ENCODE data around the gene TRIM31. TPM values are rescaled to one million over a fixed set of nuclear protein-coding genes. Genes with fewer than 3 reads are reported as not detected.

TRIM31 gene
- total RNA-seq, 4 donors from 2014 or later: not detected

DNA sequence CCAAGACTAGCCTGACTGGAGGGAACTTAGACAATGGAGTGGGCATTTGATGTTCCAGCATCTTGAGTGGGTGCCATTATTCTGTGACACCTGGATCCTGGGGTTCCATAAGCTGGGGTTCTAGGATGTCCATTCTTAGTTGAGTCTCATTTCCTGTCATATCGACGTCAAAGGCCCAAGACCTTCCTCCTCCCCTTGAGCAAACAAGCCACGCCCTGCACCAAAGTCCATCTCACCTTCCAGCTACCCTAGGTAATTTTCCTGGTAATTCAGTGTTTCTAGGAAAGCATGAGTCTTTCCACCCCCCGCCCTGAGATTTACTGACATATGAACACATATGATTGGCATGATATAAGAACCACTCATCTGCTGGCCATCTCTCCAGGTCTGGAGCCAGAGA lies 22.9 kb upstream of the TRIM31 start, which contains the start of gene TRIM40:
Gene TRIM40, plus strand, starts transcription at position 384 of the 400 bp plus-strand sequence. CDS start 897 bp downstream, outside the sequence.
- ATAC-seq (ENCODE audit: low FRiP score): no peak

DNA sequence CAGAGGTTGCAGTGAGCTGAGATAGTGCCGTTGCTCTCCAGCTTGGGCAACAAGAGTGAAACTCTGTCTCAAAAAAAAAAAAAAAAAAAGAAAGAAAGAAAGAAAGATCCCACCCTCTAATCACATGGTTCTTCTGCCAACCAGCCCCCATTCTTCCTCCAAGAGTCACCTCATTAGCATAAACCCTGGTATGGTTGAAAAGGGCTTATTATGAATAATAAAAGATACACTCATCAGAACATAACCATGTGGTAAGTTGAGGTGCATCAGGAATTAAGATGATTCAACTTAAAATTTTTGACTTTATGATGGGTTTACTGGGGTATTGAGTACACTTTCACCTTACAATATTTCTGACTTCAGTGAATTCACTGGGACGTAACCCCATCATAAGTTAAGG lies 22.3 kb upstream of the TRIM31 start:
- no peak for ATAC-seq (ENCODE audit: low FRiP score)
- TF ChIP-seq, protein P1, sequence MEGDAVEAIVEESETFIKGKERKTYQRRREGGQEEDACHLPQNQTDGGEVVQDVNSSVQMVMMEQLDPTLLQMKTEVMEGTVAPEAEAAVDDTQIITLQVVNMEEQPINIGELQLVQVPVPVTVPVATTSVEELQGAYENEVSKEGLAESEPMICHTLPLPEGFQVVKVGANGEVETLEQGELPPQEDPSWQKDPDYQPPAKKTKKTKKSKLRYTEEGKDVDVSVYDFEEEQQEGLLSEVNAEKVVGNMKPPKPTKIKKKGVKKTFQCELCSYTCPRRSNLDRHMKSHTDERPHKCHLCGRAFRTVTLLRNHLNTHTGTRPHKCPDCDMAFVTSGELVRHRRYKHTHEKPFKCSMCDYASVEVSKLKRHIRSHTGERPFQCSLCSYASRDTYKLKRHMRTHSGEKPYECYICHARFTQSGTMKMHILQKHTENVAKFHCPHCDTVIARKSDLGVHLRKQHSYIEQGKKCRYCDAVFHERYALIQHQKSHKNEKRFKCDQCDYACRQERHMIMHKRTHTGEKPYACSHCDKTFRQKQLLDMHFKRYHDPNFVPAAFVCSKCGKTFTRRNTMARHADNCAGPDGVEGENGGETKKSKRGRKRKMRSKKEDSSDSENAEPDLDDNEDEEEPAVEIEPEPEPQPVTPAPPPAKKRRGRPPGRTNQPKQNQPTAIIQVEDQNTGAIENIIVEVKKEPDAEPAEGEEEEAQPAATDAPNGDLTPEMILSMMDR (IDR thresholded peaks at IDR 0.05): no peak

More for the DNA sequence above, 22.9 kb upstream of the TRIM31 start, which contains the start of gene TRIM40:
- no peak for DNase-seq (ENCODE audit: low spot score)
- TF ChIP-seq, protein P1 (IDR thresholded peaks at IDR 0.05): no peak

DNA sequence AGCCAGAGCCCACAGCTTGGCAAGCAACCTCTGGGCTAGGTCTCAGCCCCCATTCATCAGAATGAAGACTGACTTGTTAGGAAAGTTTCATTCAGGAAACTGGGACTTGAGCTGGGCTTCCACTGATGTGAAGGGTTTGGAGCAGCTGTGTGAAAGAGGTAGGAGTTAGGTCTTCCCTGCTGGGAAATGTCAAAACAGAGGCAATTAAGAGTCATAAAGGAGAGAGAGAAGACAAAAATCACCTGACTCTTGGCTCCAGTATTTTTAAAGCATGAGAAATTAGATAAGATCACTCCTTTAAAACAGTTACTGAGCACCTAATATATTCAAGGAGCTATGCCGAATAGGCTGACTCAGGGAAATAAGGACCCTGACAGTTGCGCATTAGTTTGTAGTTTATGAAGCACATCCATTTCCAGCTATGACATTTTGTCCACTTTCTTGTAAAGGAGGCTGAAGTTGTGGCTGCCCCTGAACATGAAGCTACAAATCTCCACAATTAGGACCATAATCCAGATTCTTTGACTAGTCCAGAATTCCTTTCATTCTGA lies 19.1 kb upstream of the TRIM31 start:
- TF ChIP-seq, protein P1 (IDR thresholded peaks at IDR 0.05): no peak
- DNase-seq (ENCODE audit: low spot score) (no peak), ATAC-seq (ENCODE audit: low FRiP score) (no peak)

More for the DNA sequence above, 22.3 kb upstream of the TRIM31 start:
- DNase-seq (ENCODE audit: low spot score): no peak

DNA sequence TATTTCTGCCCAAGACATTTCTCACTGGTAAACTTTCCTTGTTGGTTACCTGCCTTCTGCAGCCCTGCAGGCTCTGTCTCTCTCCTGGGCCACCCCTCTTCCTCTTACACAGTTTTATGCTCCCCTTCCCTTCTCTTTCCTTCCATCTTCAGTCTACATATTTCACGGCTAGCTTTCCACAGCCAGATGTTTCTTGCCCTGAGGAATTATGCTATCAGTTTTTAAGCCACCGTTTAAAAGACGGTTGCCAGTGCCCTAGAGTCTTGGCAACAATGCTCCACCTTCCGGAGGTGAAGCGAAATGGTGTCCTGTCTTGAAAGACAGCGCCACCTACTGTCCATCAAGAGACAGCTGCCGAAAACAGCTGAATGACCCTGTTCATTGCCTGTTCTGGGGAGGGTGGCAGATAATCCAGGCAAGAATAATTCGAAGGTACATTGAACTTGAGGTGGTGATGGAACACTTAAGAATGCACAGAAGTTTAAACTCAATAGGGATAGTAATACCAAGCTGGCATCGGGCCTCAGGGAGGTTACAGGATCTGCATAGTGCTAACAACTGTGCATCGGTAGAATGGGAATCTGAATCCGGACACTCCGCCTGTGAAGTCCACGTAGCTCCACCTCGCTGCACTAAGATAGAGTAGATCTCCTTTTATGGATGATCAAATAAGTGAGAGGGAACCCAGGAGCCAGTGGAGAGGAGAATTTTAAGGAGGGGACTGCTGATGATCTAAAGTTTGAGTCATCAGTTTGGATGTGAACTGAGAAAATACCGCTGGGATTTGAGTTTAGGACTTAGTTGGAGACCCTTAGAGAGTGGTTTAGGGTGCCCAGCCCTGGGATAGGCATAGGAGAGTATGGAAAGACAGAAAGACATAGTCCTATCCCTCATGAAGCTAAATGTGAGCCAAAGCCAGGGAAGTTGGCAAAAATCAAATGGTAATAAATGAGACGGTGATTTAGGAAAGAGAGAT lies 18.3 kb upstream of the TRIM31 start:
- TF ChIP-seq, protein P1 (IDR thresholded peaks at IDR 0.05): peak in 1 of 3 donors; percentile 10
- ATAC-seq (ENCODE audit: low FRiP score) (peak; percentile 87), DNase-seq (ENCODE audit: low spot score) (no peak)

DNA sequence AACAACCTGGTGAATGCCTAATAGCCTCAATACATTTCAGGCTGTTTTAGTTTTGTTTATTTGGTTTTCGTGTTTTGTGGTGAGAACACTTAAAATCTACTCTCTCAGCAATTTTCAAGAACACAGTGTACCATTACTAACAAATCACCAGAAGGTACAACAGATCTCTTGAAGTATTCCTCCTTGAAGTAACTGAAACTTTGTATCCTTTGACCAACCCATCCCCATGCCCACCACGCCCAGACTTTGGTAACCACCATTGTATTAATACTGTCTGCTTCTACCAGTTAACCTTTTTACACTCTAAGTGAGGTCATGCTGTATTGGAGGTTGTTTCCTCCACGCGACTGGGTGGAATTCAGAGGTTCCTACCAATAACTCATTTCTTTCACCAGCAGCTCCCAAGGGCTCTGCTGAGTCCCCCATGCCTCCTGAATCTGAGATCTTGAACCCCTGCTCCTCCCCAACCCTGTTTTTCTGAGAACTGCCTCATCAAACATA lies 17.3 kb upstream of the TRIM31 start:
- no peak for ATAC-seq (ENCODE audit: low FRiP score)
- TF ChIP-seq, protein P1 (IDR thresholded peaks at IDR 0.05): no peak
- no peak for DNase-seq (ENCODE audit: low spot score)

DNA sequence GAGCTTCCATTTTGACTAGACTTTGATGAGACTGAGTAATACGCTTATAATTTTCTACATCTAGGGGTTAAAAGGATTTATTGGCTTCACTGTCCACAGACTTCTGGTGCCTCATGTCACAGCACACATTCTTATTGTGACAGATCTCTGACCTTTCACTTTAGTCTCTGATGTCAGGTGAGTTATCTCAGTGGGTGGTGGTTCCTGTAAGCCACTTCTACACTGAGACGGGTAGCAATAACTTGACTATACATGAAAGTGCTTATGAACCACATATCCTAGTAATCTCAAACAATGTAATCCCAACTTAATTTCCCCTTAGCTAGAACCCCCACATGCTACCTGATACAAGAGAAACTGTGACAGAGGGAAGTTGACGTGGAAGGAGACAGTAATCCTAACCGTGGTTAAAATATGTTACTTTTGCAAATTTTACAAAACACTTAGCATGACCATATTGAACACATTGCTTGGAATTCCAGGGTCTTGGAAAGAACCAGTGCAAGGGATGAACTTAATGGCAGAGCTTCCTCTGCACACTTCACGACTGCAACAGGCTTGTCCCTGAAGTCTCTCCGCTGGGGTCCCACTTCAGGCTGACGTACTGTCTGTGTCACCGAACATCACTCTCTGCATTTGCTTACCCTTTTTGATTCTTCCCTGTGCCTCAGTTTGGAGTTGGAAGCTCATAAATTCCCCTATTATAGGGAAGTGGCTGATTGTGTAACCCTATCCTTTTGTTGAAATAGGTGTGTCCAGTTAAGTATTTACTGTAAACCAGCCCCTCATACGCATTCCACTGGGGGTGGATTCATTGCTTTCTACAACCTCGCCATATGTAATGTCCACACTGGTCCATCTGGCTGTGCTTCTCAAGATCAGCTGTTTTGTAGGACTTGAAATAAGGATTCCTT lies 16.6 kb upstream of the TRIM31 start:
- TF ChIP-seq, protein P1 (IDR thresholded peaks at IDR 0.05): no peak
- ATAC-seq (ENCODE audit: low FRiP score) (no peak), DNase-seq (ENCODE audit: low spot score) (no peak)

Measured in omental fat pad (tissue), 4 donors.